HG02840 (cell line): ENCODE results near the gene UNG.
A peak's percentile ranks its signal among the peaks of the same experiment; 100 is the strongest.
"Not testable (repeated sequence)": the region's sequence is repeated elsewhere in the genome, so short reads cannot be mapped to it uniquely, and the experiment has no call there.

Experiments used
- ATAC-seq: cut with Tn5 transposase; IDR thresholded peaks from one replicate; pipeline ENCODE4 v1.9.1; 2021; ENCODE audit warnings: mild to moderate bottlenecking, moderate library complexity, moderate number of reproducible peaks; ENCODE audit not compliant: unreplicated experiment, low FRiP score

UNG gene

DNA sequence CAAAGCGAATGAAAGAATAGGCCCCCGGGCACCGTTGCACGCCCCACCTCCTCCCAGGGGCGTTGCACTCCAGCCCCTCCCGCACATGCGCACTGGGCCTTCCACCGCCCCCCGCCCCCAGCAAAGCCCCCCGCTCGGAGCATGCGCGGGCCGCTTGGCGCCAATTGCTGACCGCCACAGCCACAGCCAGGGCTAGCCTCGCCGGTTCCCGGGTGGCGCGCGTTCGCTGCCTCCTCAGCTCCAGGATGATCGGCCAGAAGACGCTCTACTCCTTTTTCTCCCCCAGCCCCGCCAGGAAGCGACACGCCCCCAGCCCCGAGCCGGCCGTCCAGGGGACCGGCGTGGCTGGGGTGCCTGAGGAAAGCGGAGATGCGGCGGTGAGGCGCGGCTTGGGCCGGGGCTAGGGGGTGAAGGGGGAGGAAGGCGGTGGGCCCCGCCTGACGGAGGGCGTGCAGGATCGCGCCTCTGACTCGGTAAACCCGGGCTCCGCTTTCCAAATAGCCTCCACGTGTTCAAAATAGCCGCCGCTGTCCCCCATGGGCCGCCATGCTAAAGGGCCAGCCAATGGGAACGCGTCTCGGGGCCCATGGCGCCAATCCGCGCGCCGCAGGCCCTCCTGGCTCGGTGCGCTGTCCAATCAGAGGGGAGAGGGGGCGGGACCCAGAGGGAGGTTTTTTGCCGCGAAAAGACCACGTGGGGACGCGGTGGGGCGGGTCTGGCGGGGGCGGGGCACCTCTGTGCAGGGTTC, at the start of gene UNG:
TSS of gene UNG (plus strand) at position 163 of the 748 bp plus-strand sequence. CDS start at position 246, 83 bp downstream.
- peak; percentile 94 for ATAC-seq

DNA sequence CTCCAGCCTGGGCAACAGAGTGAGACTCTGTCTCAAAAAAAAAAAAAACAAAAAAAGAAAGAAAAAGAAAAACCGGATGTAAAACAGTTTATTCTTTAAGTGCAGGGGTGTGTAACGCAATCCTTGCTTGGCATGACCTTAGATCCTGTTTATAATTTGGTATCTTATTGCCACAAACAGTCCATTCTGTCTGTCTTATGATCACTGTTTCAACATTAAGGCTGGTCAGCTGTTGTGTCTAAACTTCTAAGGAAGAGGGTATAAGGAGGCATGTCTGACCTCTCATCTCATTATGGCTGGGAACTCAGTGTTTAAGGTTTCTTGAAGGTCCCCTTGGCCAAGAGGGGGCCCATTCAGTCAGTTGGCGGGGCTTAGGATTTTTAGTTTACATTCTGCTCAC, 48.7 kb upstream of the UNG start:
- not testable (repeated sequence) for ATAC-seq

DNA sequence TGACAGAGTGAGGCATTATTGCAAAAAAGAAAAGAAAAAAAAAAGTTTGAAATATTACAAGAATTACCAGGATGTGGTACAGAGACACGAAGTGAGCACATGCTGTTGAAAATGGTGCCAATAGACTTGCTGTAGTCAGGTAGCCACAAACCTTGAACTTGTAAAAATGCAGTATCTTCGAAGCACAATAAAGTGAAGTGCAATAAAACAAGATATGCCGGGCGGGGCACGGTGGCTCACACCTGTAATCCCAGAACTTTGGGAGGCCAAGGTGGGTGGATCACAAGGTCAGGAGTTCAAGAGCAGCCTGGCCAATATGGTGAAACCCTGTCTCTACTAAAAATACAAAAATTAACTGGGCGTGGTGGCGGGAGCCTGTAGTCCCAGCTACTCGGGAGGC, 47.6 kb upstream of the UNG start:
- ATAC-seq = not testable (repeated sequence)

DNA sequence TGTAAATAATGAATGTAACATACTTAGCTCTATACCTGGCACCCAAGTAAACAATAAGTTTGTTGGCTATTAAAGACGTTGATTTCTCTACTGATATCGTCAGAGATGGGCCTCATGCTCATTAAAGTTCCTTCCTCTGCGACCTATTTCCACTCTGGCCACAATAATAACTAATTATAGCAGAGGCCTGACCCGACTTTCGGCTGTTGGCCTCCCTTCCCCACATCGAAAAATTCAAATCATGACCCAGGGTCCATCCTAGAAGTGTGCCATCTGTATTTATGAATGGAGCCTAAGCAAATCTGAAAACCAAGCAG, 45.3 kb upstream of the UNG start:
- ATAC-seq = no peak

DNA sequence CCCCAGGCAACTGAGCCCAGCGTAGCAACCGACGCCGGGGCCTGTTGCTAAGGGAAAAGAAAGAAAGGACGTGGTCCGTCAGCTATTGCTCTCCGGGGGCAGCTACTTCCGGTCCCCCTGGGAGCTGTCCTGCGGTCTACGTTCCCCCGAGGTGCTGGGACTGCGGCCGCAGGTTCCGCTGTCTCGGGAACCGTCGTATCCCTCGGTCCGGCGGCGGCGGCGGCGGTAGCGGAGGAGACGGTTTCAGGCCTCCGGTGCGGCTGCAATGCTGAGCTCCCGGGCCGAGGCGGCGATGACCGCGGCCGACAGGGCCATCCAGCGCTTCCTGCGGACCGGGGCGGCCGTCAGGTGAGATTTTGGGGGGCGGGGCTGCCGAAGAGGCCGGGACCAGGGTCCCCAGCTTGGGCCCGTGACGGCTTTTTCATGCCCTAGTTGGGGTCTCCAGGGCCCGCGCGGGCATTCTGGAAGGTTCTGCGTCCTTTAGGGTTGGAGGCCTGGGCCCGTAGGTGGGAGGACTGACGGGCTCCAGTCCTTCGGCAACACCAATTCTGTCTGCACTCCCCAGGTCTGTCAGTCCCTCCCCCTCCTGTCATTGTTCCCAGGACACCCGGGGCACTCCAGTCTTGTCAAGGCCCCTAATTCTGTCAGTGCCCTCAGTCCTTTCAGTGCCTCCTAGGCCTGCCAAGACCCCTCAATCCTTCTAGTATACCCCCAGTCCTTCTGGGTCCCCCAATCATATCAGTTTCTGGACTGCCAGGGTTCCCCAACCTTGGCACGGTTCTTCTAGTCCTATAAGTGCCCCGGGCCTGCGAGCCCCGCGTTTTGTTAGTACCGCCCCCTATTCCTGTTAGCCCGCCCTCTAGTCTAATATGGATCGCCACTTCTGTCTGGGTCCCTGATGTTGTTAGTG, 44.7 kb upstream of the UNG start, which contains the start of gene USP30:
TSS of gene USP30 (plus strand) at position 163 of the 910 bp plus-strand sequence. CDS start at position 266, 103 bp downstream.
- peak; percentile 67 for ATAC-seq

DNA sequence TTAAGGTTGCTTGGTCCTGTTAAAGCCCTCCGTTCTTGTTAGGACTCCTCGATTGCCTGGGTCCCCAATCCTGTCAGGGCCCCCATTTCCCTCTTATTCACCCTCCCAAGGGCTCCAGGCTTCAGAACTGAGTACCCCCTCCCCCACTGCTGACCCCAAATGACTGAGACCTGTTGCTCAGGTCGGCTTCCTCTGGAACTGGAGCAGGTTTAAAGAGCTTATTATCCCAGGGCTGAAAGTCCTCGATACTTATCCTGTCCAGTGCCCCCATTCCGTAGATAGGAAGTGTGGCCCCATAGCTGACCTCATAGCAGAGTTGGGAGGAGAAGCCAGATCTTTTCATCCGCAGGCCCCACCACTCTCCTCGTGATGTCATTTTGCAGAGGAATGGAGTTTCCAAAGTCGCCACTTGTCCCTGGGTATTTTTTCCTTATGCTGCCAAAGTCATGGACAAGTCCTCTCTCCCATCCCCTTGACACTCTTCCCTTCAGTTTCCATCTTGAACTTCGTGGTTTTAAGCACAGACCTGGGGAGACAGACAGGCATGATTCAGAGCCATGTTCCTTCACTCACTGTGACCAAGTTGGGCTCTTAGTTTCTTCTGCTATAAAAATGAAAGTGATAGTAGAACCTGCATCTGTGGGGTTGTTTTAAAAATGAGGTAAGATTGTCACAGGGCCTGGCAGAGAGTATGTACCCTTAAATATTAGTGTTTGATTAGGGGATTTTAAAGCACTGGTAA, 43.8 kb upstream of the UNG start:
- ATAC-seq = no peak

DNA sequence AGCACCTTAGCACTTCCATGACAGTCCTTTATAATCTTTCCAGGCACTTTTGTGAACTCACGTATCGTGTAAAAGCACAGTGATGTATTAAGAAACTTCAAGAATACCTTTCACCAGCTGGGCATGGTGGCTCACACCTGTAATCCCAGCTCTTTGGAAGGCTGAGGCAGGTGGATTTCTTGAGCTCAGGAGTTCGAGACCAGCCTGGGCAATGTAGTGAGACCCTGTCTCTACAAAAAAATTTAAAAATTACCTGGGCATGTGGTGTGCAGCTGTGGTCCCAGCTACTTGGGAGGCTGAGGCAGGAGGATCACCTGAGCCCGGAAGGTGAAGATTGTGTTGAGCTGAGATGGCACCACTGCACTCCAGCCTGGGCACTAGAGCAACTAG, 43.3 kb upstream of the UNG start:
- not testable (repeated sequence) for ATAC-seq

DNA sequence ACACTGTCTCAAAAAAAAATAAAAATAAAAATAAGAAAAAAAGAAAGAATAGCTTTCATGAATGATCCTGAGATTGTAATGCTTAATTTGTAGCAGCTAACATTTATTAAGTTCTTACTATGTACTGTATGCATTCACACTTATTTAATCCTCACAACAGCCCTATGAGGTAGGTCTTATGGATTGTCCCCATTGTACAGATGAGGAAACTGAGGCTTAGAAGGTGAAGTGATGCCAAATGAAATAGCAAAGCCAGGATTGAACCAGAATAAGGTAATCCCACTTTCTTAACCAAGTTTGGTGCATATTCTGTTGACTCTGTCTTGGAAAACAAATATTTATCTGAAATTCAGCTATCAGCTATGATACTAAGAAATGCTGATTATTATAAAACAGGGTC, 42.9 kb upstream of the UNG start:
- ATAC-seq = no peak

DNA sequence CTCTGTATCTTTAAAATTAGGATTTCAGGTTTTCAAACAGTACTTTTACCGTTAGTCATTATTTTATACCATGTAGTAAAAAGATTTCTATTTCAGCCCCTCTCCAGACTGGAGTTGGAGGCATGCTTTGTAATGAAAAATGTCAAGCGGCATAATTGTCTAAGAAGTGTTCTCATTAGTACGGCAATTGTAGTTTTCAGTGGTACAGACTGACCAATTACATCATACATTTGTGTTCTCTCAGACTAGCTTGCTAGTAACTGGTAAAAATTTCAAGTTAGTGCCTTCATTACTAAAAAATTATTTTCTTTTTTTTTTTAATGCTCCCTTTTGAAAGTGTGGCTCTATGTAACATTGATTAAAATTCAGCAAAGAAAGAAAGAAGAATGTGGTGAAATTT, 40.5 kb upstream of the UNG start:
- ATAC-seq = no peak

DNA sequence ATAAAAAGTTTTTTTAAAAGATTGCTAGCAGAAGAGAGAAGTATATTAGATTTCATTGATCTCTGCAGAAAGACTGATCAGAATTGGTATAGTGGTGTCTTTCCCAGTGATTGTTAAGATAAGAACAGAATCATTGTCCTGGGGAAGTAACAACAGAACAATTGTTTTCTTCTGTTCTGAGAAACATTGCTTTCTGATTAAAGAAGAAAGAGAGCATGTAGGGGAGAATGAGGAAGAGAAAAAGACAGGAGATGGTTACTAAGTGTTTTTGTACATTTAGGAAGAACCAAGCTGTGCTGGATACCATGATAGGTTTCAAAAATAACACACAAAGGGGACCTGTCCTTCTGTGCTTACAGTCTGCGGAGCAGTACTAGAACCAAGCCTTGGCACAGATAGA, 40.0 kb upstream of the UNG start:
- ATAC-seq = no peak

DNA sequence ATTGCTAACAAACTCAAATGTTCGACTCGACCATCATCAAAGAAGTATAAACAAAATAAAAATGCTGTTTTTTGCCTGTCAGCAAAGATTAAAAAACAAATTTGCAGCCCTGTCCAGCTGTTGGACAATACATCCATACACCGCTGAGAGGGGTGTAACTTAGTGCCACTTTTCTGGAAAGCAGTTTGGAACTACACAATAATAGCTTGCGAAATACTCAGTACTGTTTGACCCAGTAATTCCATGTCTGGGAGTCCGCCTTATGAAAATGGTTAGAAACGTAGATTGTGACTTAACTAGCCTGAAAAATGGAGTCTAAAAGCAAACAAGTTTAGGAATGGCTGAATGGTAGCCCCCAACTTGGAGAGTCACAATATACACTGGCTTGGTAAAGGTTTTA, 38.6 kb upstream of the UNG start:
- no peak for ATAC-seq

DNA sequence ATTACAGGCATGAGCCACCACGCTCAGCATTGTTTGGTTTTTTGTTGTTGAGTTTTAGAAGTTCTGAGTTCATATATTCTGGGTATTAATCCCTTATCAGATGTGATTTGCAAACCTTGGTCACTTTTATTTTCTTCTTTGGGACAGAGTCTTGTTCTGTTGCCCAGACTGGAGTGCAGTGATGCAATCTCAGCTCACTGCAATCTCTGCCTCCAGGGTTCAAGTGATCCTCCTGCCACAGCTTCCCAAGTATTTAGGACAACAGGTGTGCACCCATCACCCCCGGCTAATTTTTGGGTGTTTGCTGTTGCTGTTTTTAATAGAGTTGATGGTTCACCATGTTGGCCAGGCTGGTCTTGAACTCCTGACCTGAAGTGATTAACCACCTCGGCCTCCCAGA, 33.3 kb upstream of the UNG start:
- ATAC-seq = no peak

DNA sequence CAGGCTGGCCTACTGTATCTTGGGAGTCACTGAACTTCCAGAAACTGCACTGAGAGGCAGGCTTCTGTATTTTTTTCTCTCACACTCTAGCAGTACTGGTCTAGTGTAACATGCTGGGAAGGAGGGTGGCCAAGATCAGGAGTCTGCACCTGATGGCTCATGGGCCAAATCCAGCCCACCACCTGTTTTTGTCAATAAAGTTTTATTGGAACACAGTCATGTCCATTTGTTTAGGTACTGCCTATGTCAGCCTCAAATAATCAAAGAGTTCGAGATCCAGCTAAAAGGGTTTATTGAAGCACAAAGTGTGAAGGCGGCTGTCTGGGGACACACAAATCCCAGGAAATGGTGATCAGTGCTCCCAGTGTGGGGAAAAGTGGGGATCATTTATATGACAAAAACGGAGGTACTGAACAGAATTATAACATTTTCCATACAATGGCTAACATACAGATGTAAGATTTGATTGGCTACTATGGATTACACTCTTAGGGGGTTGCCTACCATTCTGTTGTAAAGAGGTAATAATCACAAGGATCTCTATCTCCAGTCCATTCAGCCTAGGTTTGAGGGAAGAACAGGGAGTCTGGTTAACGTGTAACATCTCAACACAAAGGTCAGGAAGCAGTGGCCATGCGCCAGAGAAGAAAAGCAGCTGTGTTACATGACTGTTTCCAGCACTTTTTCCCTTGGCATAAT, 32.1 kb upstream of the UNG start:
- no peak for ATAC-seq

DNA sequence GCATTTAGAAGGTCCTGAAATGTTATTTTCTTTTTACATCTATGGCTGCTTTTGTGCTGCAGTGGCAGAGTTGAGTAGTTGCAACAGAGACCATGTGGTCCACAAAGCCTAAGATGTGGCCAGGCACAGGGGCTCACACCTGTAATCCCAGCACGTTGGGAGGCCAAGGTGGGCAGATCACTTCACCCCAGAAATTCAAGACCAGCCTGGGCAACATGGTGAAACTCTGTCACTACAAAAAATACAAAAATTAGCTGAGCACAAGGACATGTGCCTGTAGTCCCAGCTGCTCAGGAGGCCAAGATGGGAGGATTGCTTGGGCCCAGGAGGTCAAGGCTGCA, 31.6 kb upstream of the UNG start:
- ATAC-seq = no peak

DNA sequence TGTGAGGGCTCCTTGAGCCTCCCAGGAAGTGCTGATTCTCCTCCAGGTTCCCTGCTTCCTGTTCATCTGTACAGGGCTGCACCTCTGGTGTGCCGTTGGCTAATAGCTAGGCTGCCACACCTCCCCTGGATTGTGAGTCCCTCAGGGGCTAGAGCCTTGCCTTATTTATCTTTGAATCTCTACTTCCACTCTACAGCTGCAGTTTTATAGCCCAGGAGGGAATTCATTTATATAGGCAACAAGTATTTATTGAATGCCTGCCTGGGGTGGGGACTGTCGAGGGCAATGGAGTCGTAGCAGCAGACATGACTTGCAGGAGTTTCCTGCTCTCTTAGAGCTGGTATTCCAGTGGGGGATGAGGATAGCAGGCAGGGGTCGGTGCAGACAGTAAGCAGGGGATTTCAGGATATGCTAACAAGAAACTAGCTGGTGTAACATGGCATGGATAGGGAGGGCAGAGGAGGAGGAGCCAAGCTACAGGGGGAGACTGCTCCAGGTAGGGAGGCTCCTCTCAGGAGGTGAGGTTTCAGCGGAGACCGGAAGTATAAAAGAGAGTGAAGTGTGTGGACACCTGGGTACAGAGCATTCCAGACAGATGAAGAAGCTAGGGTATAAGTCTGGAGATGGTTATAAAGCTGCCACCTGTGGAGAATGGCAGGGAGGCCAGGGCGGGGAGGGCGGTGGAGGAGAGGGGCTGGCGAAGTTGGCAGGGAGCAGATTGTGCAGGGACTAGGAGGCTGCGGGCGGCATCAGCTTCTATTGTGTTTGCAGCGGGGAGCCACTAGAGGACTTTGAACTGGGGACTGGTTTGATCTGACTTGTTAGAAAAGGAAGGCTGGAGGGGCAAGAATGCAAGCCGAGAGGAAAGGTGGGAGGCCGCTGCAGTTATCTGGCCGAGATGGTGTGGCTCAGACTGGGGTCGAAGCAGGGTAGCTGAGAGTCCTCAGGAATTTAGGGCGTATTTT, 27.8 kb upstream of the UNG start:
- no peak for ATAC-seq

DNA sequence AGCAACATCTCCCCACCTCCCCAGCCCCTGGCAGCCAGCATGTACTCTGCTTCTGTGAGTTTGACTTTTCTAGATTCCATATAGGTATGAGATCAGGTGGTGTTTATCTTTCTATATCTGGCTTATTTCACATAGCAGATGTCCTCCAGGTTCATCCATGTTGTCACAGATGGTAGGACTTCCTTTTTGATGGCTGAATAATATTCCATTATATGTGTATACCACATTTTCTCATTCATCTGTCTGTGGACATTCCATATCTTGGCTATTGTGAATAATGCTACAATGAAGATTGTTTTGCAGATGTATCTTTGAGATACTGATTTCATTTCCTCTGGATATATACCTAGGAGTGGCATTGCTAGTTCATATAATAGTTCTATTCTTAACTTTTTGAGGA, 22.5 kb upstream of the UNG start:
- ATAC-seq = no peak

DNA sequence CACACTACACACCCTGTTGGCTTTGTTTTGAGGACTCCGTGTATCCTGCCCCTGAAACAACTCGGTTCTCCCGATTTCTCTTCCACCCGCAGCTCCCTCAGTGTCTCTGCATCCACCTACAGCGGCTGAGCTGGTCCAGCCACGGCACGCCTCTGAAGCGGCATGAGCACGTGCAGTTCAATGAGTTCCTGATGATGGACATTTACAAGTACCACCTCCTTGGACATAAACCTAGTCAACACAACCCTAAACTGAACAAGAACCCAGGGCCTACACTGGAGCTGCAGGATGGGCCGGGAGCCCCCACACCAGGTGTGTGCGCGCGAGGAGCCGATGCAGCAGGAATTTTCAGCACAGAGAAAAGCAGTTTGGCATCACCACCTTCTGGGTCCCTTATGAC, 14.6 kb upstream of the UNG start:
- ATAC-seq = no peak

DNA sequence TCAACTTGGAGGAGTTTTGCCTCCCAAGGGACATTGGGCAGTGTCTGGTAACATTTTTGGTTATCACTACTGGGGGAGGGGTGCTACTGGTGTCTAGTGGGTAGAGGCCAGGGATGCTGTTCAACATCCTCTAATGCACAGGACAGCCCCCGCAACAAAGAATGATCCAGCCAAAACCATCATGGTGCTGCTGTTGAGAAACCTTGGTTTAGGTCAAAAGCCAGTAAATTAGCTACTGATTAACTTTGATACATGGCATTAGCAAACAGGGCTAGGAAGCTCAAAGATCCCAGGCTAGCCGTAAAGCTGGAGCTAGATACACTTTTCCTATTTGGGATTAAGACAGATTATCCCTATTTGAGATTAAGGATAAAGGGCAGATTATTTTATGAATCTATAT, 13.0 kb upstream of the UNG start:
- ATAC-seq = no peak

DNA sequence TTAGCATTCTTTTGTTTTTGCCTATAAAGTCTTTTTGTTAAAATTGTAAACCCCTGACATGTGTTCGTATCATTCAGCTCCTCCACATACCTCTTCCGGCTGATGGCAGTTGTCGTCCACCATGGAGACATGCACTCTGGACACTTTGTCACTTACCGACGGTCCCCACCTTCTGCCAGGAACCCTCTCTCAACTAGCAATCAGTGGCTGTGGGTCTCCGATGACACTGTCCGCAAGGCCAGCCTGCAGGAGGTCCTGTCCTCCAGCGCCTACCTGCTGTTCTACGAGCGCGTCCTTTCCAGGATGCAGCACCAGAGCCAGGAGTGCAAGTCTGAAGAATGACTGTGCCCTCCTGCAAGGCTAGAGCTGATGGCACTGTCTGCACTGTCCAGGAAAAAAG, 11.8 kb upstream of the UNG start:
- ATAC-seq = no peak

DNA sequence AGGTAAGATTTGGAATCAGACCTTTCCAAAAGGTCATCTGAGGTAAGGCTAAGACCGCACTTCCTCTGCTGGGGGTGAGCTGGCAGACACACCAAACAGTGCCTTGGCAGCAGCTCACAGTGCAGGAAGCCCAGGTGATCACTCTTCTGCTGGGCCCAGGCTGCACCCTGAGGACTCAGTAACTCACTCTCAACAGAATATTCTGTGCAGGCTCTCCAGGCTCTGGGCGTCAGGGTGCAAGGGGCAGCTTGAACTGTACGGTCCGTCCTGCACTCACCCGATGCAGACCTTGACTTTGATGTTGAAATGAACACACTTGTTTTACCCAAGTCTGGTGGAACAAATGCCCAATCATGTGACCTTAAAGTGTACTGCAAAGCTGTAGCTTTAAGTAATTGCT, 10.1 kb upstream of the UNG start:
- no peak for ATAC-seq
